ENCODE results near the gene IFT43. TPM values are rescaled to one million over a fixed set of nuclear protein-coding genes. Genes with fewer than 3 reads are reported as not detected.

Gene IFT43
- total RNA-seq, 2 experiments from 2014 or later: 7.6 to 10.4 TPM

DNA sequence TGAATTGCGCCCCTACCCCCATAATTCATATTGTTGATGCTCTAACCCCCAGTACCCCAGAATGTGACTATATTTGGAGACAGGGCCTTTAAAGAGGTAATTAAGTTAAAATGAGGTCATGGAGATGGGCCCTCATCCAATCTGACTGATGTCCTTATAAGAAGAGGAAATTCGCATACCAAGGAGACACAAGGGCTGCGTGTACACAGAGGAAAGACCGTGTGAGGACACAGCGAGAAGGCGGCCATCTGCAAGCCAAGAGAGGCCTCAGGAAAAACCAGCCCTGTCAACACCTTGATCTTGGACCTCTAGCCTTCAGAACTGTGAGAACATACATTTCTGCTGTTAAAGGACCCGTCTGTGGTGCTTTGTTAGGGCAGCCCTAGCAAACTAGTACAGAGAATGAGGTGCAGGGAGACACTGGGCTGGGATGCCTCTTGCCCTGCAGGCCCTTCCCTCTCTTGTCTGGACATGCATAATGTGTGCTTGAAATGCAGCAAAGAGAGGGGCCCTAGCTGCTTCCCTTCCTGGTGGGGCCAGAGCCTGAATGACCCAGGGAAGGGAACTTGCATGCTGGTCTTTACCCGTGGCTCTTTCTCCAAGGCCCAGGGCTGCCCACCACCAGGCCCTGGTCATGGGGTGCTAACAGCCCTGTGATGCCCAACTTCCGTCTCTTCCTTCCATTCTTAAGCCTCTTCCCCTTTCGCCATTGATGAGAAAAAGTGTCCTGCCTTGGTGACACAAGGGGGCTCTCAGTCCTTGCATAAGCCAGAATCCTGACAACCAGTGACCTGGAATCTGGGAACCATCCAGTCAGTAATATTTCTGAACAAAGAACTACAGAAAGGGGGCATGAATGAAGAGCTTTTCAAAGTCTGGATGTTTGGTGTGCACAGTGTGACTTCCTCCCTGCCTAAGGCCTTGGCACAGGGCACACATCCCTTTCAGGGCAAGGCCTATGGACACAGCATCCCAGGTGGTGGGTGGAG, 116.1 kb downstream of the IFT43 start:
- CTCF ChIA-PET: interaction anchor here (1.0 kb wide), 1 partner anchor 609 kb away, joined by 3 read pairs; no protein-coding TSS in a partner anchor
- no peaks in the 10 kb centered on the region for H3K4me1 Mint-ChIP-seq (ENCODE audit: low read depth)
- no peaks in the 10 kb centered on the region for H3K36me3 Mint-ChIP-seq (ENCODE audit: low read depth)
- POLR2A ChIA-PET: no interaction called here
- intact Hi-C loops (cut with micrococcal nuclease): no loop called here
- ATAC-seq: no peak
- no peak overlapping the region for H3K27ac Mint-ChIP-seq
- peaks cover 5% of the 10 kb centered on the region for H3K27me3 Mint-ChIP-seq
- H3K4me3 Mint-ChIP-seq: no peak overlapping the region
- H3K9me3 Mint-ChIP-seq: no peaks in the 10 kb centered on the region
- no peak for DNase-seq
- no peak for TF ChIP-seq CTCF (IDR thresholded peaks at IDR 0.05)

GRCh38 chr14:76104802-76105355, 119.3 kb downstream of the IFT43 start:
- Mint-ChIP-seq H3K9me3 (peaks cover 5% of the 10 kb centered on the region), H3K4me1 (ENCODE audit: low read depth) (no peaks in the 10 kb centered on the region), H3K36me3 (ENCODE audit: low read depth) (no peaks in the 10 kb centered on the region), H3K27me3 (peaks cover 5% of the 10 kb centered on the region), H3K27ac (no peak overlapping the region), H3K4me3 (no peak overlapping the region)
- no peak for DNase-seq
- ATAC-seq: no peak
- TF ChIP-seq CTCF (IDR thresholded peaks at IDR 0.05): no peak
- ChIA-PET POLR2A (no interaction called here), CTCF (no interaction called here)
- intact Hi-C loops (cut with micrococcal nuclease): no loop called here

DNA sequence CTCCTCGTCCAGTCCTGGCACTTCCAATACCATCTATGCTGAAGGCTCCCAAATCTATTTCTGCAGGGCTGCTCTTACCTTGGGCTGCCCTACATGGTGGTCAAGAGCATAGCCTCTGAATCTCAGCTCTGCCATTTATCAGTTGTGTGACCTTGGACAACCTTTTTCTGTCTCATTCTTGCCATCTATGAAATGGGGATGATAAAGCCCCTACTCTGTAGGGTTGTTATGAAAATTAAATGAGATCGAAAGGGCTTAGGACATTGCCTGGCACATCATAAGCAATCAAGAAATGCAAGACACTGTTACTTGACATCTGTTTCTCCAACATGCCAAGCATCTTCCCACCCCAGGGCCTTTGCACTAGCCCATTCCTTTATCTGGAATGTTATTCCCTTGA, 120.6 kb downstream of the IFT43 start:
- Mint-ChIP-seq H3K27me3 (peaks cover 5% of the 10 kb centered on the region), H3K9me3 (peaks cover 5% of the 10 kb centered on the region), H3K36me3 (ENCODE audit: low read depth) (no peaks in the 10 kb centered on the region), H3K27ac (no peak overlapping the region), H3K4me1 (ENCODE audit: low read depth) (no peaks in the 10 kb centered on the region), H3K4me3 (no peak overlapping the region)
- ChIA-PET POLR2A (no interaction called here), CTCF (no interaction called here)
- intact Hi-C loops (cut with micrococcal nuclease): no loop called here
- no peak for TF ChIP-seq CTCF (IDR thresholded peaks at IDR 0.05)
- DNase-seq (no peak), ATAC-seq (no peak)

DNA sequence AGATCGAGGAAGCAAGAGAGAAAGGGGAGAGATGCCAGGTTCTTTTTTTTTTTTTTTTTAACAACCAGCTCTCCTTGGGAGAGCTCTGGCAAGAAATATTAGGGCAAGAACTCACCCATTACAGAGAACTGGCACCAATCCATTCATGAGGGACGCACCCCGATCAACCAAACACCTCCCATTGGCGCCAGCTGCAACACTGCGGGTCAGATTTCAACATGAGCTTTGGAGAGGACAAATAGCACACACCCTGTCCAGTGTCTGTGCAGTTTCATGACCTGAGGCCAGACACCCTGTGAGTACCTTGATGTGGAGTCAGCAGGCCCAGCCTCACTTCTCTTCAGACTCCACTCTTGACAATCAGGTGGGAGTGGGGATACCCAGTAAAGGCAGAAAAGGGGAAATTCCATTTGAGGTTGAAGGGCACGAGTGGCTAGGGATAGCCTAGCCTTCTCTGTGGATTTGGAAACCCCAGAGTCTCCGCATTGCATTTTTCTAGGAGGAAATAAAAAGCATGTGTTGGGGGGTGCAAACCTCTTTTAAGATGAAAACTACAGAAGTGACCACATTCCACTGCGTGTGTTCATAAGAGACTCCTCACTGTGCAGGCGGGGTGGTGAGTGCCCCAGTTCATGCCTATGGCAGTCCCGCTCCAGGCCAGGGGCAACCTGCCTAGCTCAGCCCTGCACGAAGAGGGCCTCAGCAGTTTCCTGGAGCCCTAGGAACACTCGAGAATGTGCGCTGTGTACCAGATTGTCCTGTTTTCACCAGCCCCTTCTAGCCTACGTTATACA, 123.7 kb downstream of the IFT43 start:
- H3K4me3 Mint-ChIP-seq: no peak overlapping the region
- H3K36me3 Mint-ChIP-seq (ENCODE audit: low read depth): no peaks in the 10 kb centered on the region
- DNase-seq (no peak), ATAC-seq (no peak)
- POLR2A ChIA-PET: no interaction called here
- intact Hi-C loops (cut with micrococcal nuclease): no loop called here
- no peak overlapping the region for H3K27ac Mint-ChIP-seq
- H3K9me3 Mint-ChIP-seq: peaks cover 5% of the 10 kb centered on the region
- TF ChIP-seq CTCF (IDR thresholded peaks at IDR 0.05): no peak
- no peaks in the 10 kb centered on the region for H3K4me1 Mint-ChIP-seq (ENCODE audit: low read depth)
- CTCF ChIA-PET: no interaction called here
- peaks cover 12% of the 10 kb centered on the region for H3K27me3 Mint-ChIP-seq

Data from activated CD8-positive, alpha-beta T cell treated with anti-CD3 and anti-CD28 coated beads for 36 hours (primary cell).